Vagina (tissue), 2 donors: ENCODE data around the gene GJB4. TPM values are rescaled to one million over a fixed set of nuclear protein-coding genes. Genes with fewer than 3 reads are reported as not detected.
"Not testable (repeated sequence)": the region's sequence is repeated elsewhere in the genome, so short reads cannot be mapped to it uniquely, and the experiment has no call there.

ENCODE experiments used
- DNase-seq, 2 donors: peaks; one replicate each; pipeline ENCODE4 v3.0.0-alpha.2; 2017; ENCODE audit errors: extremely low spot score in 2 of 2
- H3K27ac ChIP-seq: fragments of 200-600 bp; sonication (generic); one replicate; pipeline ENCODE4 v1.5.1; 2019
- H3K27me3 ChIP-seq: fragments of 200-600 bp; sonication (generic); one replicate; pipeline ENCODE4 v1.5.1; 2019
- H3K36me3 ChIP-seq, 2 donors: fragments of 200-600 bp; sonication (generic); one replicate each; pipeline ENCODE4 v1.5.1; 2017 to 2019
- H3K4me1 ChIP-seq: fragments of 200-600 bp; sonication (generic); one replicate; pipeline ENCODE4 v1.5.1; 2019
- H3K4me3 ChIP-seq, 2 donors: fragments of 200-600 bp; sonication (generic); 1 replicate in 1 of 2; 2 replicates in 1 of 2; pipeline ENCODE4 v1.5.1; 2016 to 2019
- H3K9me3 ChIP-seq: fragments of 200-600 bp; sonication (generic); one replicate; pipeline ENCODE4 v1.5.1; 2019
- POLR2A ChIP-seq, 2 donors: fragments of 450-650 bp; IDR thresholded peaks; one replicate each; pipeline ENCODE4 v1.6.1; 2017; ENCODE audit warnings: antibody characterized with exemption in 2 of 2, mild to moderate bottlenecking in 2 of 2, moderate library complexity in 2 of 2
- POLR2AphosphoS5 ChIP-seq, 2 donors: sonication (generic); formaldehyde crosslinking; IDR thresholded peaks; one replicate each; pipeline ENCODE4 v1.9.0; 2017; ENCODE audit warnings: antibody characterized with exemption in 2 of 2, mild to moderate bottlenecking in 2 of 2, low read depth in 1 of 2; ENCODE audit not compliant: insufficient read depth in 1 of 2
- intact Hi-C: fragments of 100-400 bp; cut with DNase I; formaldehyde crosslinking; loops from one replicate; pipeline ENCODE4 v1.15.1; 2023
- total RNA-seq: library from RNA; depleted of rRNA; stranded (reverse); fragments of >200 nt; gene quantifications from one replicate; pipeline ENCODE4 v1.2.3, GENCODE V29; 2016
- TF ChIP-seq, protein P1 (sequence below), 3 experiments: fragments of 450-650 bp in 2 of 3; fragments of 200-600 bp in 1 of 3; sonication (generic) in 1 of 3; IDR thresholded peaks; one replicate each; pipeline ENCODE4 v1.5.1; 2017 to 2019; ENCODE audit warnings: antibody characterized with exemption in 3 of 3, mild to moderate bottlenecking in 2 of 3, moderate library complexity in 2 of 3

The GJB4 gene
- total RNA-seq, 1 donor from 2014 or later, result 2.0 TPM

GRCh38 chr1:34726861-34727260 lies 32.7 kb upstream of the GJB4 start:
- intact Hi-C loops, result no loop called here
- DNase-seq, result no peak
- H3K4me1 ChIP-seq, result no peaks in the 10 kb centered on the region
- H3K27ac ChIP-seq, result no peak overlapping the region
- H3K36me3 ChIP-seq, result no peaks in the 10 kb centered on the region
- H3K4me3 ChIP-seq, result no peak overlapping the region
- H3K9me3 ChIP-seq, result no peaks in the 10 kb centered on the region
- H3K27me3 ChIP-seq, result no peaks in the 10 kb centered on the region
- TF ChIP-seq POLR2AphosphoS5 (IDR thresholded peaks at IDR 0.05; ENCODE audit: insufficient read depth in 1 of 2, low read depth in 1 of 2) (no peak), POLR2A (IDR thresholded peaks at IDR 0.05) (no peak)
- TF ChIP-seq, protein P1, sequence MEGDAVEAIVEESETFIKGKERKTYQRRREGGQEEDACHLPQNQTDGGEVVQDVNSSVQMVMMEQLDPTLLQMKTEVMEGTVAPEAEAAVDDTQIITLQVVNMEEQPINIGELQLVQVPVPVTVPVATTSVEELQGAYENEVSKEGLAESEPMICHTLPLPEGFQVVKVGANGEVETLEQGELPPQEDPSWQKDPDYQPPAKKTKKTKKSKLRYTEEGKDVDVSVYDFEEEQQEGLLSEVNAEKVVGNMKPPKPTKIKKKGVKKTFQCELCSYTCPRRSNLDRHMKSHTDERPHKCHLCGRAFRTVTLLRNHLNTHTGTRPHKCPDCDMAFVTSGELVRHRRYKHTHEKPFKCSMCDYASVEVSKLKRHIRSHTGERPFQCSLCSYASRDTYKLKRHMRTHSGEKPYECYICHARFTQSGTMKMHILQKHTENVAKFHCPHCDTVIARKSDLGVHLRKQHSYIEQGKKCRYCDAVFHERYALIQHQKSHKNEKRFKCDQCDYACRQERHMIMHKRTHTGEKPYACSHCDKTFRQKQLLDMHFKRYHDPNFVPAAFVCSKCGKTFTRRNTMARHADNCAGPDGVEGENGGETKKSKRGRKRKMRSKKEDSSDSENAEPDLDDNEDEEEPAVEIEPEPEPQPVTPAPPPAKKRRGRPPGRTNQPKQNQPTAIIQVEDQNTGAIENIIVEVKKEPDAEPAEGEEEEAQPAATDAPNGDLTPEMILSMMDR (IDR thresholded peaks at IDR 0.05), result no peak

GRCh38 chr1:34730485-34730884 lies 29.1 kb upstream of the GJB4 start:
- intact Hi-C loops, result no loop called here
- Histone ChIP-seq H3K4me3 (no peak overlapping the region), H3K27ac (no peak overlapping the region), H3K36me3 (no peaks in the 10 kb centered on the region), H3K4me1 (no peaks in the 10 kb centered on the region), H3K9me3 (no peaks in the 10 kb centered on the region), H3K27me3 (no peaks in the 10 kb centered on the region)
- DNase-seq, result no peak
- TF ChIP-seq POLR2AphosphoS5 (IDR thresholded peaks at IDR 0.05; ENCODE audit: insufficient read depth in 1 of 2, low read depth in 1 of 2), result no peak
- no peak for TF ChIP-seq POLR2A (IDR thresholded peaks at IDR 0.05)
- TF ChIP-seq, protein P1 (IDR thresholded peaks at IDR 0.05), result no peak

DNA sequence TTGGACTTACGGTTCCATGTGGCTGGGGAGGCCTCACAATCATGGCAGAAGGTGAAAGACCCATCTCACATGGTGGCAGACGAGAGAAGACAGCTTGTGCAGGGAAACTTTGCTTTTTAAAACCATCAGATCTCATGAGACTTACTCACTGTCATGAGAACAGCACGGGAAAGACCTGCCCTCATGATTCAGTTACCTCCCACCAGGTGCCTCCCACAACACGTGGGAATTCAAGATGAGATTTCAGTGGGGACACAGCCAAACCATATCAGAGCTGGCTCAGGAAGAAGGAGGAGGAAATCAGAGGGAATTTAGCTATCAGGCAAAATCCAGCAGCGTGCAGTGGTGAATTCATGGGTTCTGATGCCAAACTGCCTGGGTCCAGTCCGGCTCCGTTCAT lies 26.7 kb upstream of the GJB4 start:
- DNase-seq, H3K27ac ChIP-seq, H3K36me3 ChIP-seq, H3K4me3 ChIP-seq, intact Hi-C loops, H3K9me3 ChIP-seq, H3K27me3 ChIP-seq, H3K4me1 ChIP-seq: not testable (repeated sequence)

DNA sequence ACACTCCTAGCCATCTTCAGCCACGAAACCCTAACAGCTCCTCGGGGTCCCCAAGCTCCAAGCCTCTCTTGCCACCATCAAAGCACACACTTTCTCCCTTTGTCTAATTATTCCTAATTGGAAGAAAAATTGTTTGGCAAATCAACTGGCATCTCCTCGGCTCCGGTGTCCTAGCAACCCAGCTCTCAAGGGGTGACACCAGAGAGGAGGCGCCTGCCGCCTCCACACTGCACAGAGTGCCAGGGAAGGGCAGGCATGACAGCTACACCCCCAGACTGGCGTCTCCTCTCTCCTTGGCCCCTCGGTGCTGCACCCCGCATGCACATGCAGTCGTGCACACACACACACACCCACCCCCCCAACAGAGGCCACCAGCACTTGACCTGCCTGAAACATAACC lies 22.8 kb upstream of the GJB4 start:
- no peaks in the 10 kb centered on the region for H3K4me1 ChIP-seq
- no peaks in the 10 kb centered on the region for H3K9me3 ChIP-seq
- no peak for DNase-seq
- no peak overlapping the region for H3K27ac ChIP-seq
- intact Hi-C loops, result no loop called here
- no peak overlapping the region for H3K4me3 ChIP-seq
- no peaks in the 10 kb centered on the region for H3K27me3 ChIP-seq
- TF ChIP-seq POLR2AphosphoS5 (IDR thresholded peaks at IDR 0.05; ENCODE audit: insufficient read depth in 1 of 2, low read depth in 1 of 2) (no peak), POLR2A (IDR thresholded peaks at IDR 0.05) (no peak)
- TF ChIP-seq, protein P1 (IDR thresholded peaks at IDR 0.05), result no peak
- H3K36me3 ChIP-seq, result no peaks in the 10 kb centered on the region

GRCh38 chr1:34737236-34737635 lies 22.3 kb upstream of the GJB4 start:
- intact Hi-C loops, H3K9me3 ChIP-seq, H3K27me3 ChIP-seq, H3K4me3 ChIP-seq, DNase-seq, H3K27ac ChIP-seq, H3K36me3 ChIP-seq, H3K4me1 ChIP-seq: not testable (repeated sequence)

- Histone ChIP-seq H3K9me3 (no peaks in the 10 kb centered on the region), H3K36me3 (no peaks in the 10 kb centered on the region), H3K27ac (no peak overlapping the region), H3K4me3 (no peak overlapping the region), H3K27me3 (no peaks in the 10 kb centered on the region), H3K4me1 (no peaks in the 10 kb centered on the region)
- DNase-seq, result no peak
- intact Hi-C loops, result no loop called here
- no peak for TF ChIP-seq POLR2AphosphoS5 (IDR thresholded peaks at IDR 0.05; ENCODE audit: insufficient read depth in 1 of 2, low read depth in 1 of 2)
- TF ChIP-seq POLR2A (IDR thresholded peaks at IDR 0.05), result no peak
- TF ChIP-seq, protein P1 (IDR thresholded peaks at IDR 0.05), result no peak
These were observed 19.9 kb upstream of the GJB4 start for GRCh38 chr1:34739613-34740012.
